ENCODE results near the gene SEMG1. TPM values are rescaled to one million over a fixed set of nuclear protein-coding genes. Genes with fewer than 3 reads are reported as not detected.

Gene SEMG1
- polyA plus RNA-seq, 1 donor (not counting 4 experiments of a cell fraction or from before 2014, with no cell fraction given), result not detected

- Histone ChIP-seq H3K27me3 (ENCODE audit: control insufficient read depth, extremely low read depth, insufficient read depth, low read length) (peaks cover 6% of the 10 kb centered on the region), H3K9me1 (ENCODE audit: control insufficient read depth, extremely low read depth, insufficient read depth, low read length) (no peaks in the 10 kb centered on the region), H3K9ac (ENCODE audit: control insufficient read depth, extremely low read depth, insufficient read depth, low read length) (no peak overlapping the region), H3K27ac (ENCODE audit: control insufficient read depth, insufficient read depth, low read length) (no peak overlapping the region), H3K79me2 (ENCODE audit: control insufficient read depth, insufficient read depth, low read length) (no peaks in the 10 kb centered on the region), H3K4me1 (ENCODE audit: control insufficient read depth, extremely low read depth, insufficient read depth, low read length) (no peaks in the 10 kb centered on the region), H3K36me3 (ENCODE audit: control insufficient read depth in 2 of 2, extremely low read depth in 1 of 2, insufficient read depth in 2 of 2, low read length in 2 of 2) (no peaks in the 10 kb centered on the region), H3K4me3 (ENCODE audit: control insufficient read depth in 2 of 3, extremely low read depth in 1 of 3, insufficient read depth in 2 of 3, low read depth in 1 of 3, low read length in 3 of 3) (no peak overlapping the region), H3K9me3 (ENCODE audit: control insufficient read depth, low read depth, low read length) (no peaks in the 10 kb centered on the region), H3K4me2 (ENCODE audit: control insufficient read depth, extremely low read depth, insufficient read depth, low read depth, low read length) (no peak overlapping the region), H4K20me1 (ENCODE audit: control insufficient read depth, extremely low read depth, insufficient read depth, low read length) (no peaks in the 10 kb centered on the region), H2AFZ (ENCODE audit: control insufficient read depth, low read length) (no peak overlapping the region)
- TF ChIP-seq CTCF (optimal IDR thresholded peaks at IDR 0.05 in 1 of 3, IDR thresholded peaks at IDR 0.05 in 1 of 3, conservative IDR thresholded peaks at IDR 0.05 in 1 of 3; ENCODE audit: extremely low read depth in 1 of 3, insufficient read depth in 2 of 3, low read length in 3 of 3) (no peak), EZH2 (IDR thresholded peaks at IDR 0.05; ENCODE audit: low read length) (no peak)
- DNase-seq (ENCODE audit: low read depth, low spot score) (no peak), FAIRE-seq (no peak)
- dilution Hi-C loops (cut with MboI; ENCODE audit: extremely low pct_ligation_motif_present, low sequenced_read_pairs), result no loop called here
Observed at GRCh38 chr20:45248609-45249008, 41.8 kb downstream of the SEMG1 start.

- no peak overlapping the region for H3K4me3 ChIP-seq (ENCODE audit: control insufficient read depth in 2 of 3, extremely low read depth in 1 of 3, insufficient read depth in 2 of 3, low read depth in 1 of 3, low read length in 3 of 3)
- H3K4me1 ChIP-seq (ENCODE audit: control insufficient read depth, extremely low read depth, insufficient read depth, low read length), result peaks cover 12% of the 10 kb centered on the region
- peaks cover 6% of the 10 kb centered on the region for H3K27me3 ChIP-seq (ENCODE audit: control insufficient read depth, extremely low read depth, insufficient read depth, low read length)
Observed at GRCh38 chr20:45251884-45252560, 45.2 kb downstream of the SEMG1 start.

More at GRCh38 chr20:45251884-45252560, 45.2 kb downstream of the SEMG1 start:
- no peak overlapping the region for H3K4me2 ChIP-seq (ENCODE audit: control insufficient read depth, extremely low read depth, insufficient read depth, low read depth, low read length)
- H3K9me1 ChIP-seq (ENCODE audit: control insufficient read depth, extremely low read depth, insufficient read depth, low read length), result no peaks in the 10 kb centered on the region
- no peaks in the 10 kb centered on the region for H4K20me1 ChIP-seq (ENCODE audit: control insufficient read depth, extremely low read depth, insufficient read depth, low read length)
- no peak for DNase-seq (ENCODE audit: low read depth, low spot score)
- FAIRE-seq, result no peak
- H3K9ac ChIP-seq (ENCODE audit: control insufficient read depth, extremely low read depth, insufficient read depth, low read length), result no peak overlapping the region
- H3K9me3 ChIP-seq (ENCODE audit: control insufficient read depth, low read depth, low read length), result no peaks in the 10 kb centered on the region
- TF ChIP-seq CTCF (optimal IDR thresholded peaks at IDR 0.05 in 1 of 3, IDR thresholded peaks at IDR 0.05 in 1 of 3, conservative IDR thresholded peaks at IDR 0.05 in 1 of 3; ENCODE audit: extremely low read depth in 1 of 3, insufficient read depth in 2 of 3, low read length in 3 of 3) (no peak), EZH2 (IDR thresholded peaks at IDR 0.05; ENCODE audit: low read length) (peak; percentile 19)
- H3K79me2 ChIP-seq (ENCODE audit: control insufficient read depth, insufficient read depth, low read length), result no peaks in the 10 kb centered on the region
- dilution Hi-C loops (cut with MboI; ENCODE audit: extremely low pct_ligation_motif_present, low sequenced_read_pairs), result no loop called here
- H3K27ac ChIP-seq (ENCODE audit: control insufficient read depth, insufficient read depth, low read length), result no peak overlapping the region
- H2AFZ ChIP-seq (ENCODE audit: control insufficient read depth, low read length), result no peak overlapping the region
- no peaks in the 10 kb centered on the region for H3K36me3 ChIP-seq (ENCODE audit: control insufficient read depth in 2 of 2, extremely low read depth in 1 of 2, insufficient read depth in 2 of 2, low read length in 2 of 2)
